Activated CD4-positive, alpha-beta T cell treated with anti-CD3 and anti-CD28 coated beads for 48 hours (primary cell): ENCODE data around the gene TTLL13.
A peak's percentile ranks its signal among the peaks of the same experiment; 100 is the strongest.
"Not testable (repeated sequence)": the region's sequence is repeated elsewhere in the genome, so short reads cannot be mapped to it uniquely, and the experiment has no call there.

Source experiments
- DNase-seq: peaks from one replicate; pipeline ENCODE4 v3.0.0-alpha.2; 2020

Gene TTLL13

DNA sequence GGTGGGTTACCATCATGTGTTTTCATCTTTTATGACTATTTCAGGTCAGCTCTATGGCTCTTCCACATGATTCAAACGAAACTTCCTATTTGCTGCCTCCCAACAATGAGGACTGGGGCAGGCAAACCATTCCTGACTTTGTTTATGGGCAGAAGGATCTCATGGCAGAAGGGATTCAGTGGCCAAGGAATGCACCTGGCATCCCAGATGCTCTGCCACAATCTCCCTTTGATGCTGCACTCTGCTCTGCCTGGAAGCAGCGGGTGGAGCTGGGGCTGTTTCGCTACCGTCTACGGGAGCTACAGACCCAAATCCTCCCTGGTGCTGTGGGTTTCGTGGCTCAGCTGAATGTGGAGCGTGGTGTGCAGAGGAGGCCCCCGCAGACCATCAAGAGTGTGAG, 8.5 kb upstream of the TTLL13 start:
- no peak for DNase-seq

DNA sequence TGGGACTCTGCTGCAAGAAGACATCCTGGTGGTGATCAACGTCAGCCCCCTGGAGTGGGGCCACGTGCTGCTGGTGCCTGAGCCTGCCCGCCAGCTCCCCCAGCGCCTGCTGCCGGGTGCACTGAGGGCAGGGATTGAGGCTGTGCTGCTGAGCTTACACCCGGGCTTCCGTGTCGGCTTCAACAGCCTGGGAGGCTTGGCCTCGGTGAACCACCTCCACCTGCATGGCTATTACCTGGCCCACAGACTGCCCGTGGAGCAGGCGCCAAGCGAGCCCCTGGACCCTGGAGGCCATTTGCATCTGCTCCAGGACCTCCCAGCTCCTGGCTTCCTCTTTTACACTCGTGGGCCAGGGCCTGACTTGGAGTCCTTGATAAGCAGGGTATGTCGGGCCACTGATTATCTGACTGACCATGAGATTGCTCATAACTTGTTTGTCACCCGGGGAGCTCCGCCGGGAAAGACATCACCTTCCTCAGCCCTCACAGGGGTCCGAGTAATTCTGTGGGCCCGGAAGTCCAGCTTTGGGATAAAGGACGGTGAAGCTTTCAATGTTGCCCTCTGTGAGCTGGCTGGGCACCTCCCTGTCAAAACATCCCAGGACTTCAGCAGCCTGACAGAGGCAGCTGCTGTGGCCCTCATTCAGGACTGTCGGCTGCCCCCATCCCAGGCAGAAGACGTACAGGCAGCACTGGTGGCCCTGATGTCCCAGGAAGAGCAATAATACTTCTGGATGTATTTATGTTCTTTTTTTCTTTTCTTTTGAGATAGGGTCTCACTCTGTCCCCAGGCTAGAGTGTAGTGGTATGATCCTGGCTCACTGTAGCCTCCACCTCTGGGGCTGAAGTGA, 7.8 kb upstream of the TTLL13 start:
- no peak for DNase-seq

DNA sequence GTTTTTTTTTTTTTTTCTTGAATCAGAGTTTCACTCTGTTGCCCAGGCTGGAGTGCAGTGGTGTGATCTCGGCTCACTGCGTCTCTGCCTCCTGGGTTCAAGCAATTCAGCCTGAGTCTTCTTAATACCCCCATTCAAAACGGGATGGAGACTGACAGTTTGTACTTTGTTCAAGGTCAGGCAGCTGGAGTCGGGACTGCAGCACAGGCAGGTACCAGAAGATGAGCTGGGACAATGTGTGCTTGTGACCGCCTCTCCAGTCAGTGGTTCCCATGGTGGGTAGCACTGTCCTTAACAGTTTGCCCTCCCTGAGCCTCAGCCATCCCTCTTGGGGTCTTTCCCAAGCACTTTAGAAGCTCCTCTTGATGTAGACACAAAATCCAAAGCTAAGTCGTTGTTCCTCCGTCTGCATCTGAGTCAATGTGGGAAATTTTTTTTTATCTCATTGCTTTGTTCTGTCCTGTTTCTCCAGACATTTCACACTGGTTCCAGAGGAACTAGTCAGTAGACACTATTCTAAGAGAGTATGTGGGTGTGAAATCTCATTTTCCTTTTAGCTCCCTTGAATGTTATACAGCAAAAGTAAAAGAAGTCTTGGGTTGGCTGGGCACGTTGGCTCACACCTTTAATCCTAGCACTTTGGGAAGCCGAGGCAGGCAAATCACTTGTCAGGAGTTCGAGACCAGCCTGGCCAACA, 5.3 kb upstream of the TTLL13 start:
- DNase-seq = no peak

DNA sequence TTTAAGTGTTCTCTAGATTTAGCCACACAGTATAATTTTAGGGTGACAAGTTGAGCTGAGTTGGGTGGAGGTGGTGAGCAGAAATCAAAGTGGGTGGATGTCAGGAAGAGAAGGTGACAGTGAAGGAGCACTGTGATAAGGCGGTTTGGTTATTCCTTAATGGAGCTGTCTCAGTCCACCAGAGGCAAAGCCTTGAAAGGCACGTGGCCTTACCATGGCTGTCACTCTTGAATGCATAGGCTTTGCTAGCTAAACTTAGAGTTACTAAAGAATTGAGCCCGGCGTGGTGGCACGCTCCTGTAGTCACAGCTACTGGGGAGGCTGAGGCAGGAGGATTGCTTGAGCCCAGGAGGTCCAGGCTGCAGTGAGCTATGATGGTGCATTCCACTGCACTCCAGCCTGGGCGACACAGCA, 560 bp upstream of the TTLL13 start:
- DNase-seq = no peak

DNA sequence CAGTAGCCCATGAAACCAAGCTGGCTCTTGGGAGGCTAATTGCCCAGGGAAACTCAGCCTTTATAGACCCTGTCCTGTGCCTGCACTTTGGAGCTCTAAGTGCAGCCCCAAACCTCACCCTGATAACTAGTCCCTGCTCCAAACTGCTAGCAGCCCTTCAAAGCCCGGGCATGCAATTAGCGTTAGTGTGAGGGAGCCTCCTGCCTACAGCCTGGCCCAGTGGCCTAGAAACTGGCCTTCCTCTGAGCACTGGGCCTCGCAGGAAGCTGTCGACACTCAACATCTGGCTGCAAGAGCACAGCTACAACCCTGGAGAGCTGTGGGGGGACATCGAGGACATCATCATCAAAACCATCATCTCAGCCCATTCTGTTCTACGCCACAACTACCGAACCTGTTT, 8.4 kb downstream of the TTLL13 start:
- DNase-seq = no peak

DNA sequence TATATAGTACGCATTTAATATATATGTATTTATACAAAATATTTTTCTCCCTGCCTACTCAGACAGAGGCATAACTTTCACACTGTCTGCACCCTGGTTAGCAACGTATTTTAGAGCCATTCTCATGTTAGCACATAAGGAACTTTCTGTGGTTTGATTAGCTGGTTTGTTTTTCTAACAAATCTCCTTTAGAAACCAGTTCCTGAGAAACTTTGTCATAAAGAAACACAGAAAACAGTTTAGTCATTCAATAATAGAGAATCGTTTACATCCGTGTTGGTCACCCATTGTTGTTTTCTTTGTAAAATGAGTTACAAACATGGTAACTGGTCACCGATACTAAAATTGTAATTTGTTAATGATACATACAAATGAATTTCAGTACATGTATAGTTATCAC, 10.2 kb downstream of the TTLL13 start:
- no peak for DNase-seq

DNA sequence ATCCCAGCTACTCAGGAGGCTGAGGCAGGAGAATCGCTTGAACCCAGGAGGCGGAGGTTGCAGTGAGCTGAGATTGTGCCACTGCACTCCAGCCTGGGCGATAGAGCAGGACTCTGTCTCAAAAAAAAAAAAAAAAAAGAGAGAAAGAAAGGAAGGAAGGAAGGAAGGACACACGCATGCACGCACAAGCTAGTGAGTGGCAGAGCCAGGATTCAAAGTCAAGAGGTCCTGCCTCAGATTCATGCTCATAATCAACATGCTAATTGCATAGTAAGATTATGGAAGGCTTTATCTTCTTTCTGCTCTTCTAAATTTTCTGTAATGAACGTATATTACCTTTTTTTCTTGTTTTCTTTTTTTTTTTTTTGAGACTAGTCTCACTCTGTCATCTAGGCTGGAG, 11.4 kb downstream of the TTLL13 start:
- DNase-seq = not testable (repeated sequence)

DNA sequence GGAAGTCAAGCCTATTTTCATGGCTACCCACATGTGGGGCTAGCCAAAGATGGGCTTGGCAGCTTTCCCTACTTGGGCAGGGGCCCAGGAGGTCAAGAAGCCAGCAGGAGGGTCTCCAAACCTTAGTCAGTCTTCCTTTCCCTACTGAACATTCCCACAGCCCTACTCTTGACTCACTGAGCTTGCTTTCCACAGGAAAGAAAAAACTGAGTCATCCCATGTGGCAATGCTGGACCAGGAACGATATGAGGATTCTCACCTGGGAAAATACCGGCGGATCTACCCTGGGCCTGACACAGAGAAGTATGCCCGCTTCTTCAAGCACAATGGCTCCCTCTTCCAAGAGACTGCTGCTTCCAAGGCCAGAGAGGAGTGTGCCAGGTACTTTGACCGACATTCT, 12.5 kb downstream of the TTLL13 start:
- no peak for DNase-seq

DNA sequence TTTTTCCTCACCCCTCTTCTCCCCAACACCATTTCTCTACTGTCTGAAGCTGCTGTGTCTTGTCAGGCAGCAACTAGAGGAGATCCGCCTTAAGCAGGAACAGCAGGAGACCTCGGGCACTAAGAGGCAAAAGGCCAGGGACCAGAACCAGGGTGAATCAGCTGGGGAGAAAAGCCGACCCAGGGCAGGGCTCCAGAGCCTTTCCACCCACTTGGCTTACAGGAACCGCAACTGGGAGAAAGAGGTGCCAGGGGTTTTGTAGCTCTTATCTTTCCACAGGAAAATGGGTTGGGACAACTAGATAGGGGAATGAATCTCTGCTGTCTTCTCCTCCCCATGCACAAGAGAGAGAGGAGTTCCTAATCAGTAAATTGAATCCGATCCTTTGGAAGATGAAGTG, 13.1 kb downstream of the TTLL13 start:
- DNase-seq = no peak

DNA sequence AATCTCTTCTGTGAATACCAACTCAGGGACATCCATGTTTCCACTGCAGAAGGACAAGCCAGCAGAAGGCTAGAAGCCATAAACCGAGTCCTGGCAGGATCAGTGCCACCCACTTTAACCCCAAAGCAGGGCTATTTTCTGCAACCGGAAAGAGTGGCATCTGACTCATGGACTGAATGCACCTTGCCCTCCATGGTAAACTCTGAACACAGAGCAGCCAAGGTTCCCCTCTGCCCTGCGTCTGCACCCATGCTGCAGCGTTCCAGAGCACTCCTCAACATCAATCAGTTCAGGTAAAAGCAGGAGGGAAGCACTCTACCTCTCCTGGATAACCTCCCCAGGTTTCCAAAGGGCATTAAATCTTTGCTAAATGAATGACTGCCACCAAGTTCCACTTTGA, 15.3 kb downstream of the TTLL13 start:
- DNase-seq = peak; percentile 51

DNA sequence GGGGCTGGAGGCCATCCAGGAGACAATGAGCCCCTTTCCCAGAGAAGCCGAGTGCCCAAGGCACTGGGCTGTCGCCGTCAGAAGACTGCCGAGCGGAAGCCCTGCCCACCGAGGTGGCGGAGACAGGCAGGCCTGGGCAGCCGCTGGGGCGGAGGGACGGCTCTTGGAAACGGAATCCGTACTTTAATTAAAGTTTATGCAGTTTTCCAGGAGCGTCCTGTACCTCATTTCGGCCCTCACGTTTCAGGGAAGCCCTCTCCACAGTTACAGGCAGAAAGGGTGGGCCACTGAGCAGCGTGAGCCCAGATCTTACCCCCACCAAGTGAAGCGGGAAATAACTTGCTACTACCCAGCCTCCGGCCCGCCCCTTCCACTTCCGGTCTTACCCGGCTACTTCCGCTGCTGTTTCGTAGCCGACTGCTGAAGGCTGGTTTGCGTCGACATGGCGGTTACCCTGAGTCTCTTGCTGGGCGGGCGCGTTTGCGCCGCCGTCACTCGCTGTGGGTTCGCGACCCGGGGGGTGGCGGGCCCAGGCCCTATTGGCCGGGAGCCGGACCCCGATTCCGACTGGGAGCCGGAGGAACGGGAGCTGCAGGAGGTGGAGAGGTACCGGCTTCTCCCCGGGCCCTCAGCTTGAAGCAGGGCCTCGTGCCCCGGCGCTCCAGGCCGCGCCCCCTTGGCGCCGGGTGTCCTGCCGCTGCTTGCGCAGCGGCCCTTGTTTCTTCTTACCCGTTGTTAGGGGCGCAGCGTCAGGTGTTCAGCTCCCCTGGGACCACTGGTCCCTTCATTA, 16.1 kb downstream of the TTLL13 start, which contains the start of gene NGRN:
Gene NGRN, plus strand, starts transcription at position 402 of the 790 bp plus-strand sequence. Its CDS starts 41 bp downstream, at position 443.
- peak; percentile 94 for DNase-seq

DNA sequence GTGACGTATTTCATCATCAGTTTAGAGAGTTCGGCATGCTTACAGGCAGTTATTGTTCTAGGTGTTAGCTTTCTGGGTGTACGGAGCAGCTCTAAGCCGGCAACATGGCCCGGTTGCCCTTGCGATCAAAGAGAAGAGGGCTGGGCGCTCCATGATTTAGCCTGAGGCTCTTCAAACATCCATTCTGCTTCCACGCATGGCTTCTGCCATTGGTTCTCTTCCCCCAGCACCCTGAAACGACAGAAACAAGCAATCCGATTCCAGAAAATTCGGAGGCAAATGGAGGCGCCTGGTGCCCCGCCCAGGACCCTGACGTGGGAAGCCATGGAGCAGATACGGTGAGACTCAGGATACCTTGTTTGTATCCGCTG, 16.7 kb downstream of the TTLL13 start:
- peak; percentile 62 for DNase-seq

DNA sequence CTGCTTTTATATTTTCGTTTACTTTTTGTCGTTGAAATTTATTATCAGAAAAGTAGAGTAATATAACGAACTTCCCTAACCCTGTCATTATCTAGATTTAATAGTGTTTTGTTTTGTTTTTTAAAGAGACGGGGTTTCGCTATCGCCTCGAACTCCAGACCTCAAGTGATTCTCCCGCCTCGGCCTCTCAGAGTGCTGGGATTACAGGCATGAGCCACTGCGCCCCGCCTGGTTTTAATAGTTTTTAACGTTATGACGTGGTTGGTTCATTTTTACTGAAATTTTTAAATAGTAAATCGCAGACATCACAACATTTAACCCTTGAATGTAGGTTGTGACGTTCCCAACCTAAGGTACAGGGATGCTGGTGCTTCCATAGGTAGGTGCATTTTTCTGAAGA, 17.1 kb downstream of the TTLL13 start:
- DNase-seq = peak; percentile 48

DNA sequence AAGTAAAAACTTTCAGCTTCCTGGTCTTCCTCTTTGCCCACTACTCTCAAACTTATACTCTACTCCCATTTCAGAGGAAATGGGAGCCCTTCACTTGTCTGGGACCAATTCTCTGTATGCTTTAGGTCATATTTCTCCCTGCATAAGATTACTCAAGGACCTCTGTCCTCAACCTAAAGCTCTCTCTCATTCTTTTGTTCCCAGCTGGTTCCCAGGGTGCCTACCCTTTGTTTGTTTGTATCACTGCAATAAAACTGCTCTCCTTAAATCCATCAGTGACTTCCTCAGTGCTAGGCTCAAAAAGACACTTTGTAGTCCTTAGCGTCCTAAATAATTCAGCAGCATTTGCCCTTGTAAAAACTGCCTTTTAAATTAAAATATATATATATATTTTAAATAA, 19.1 kb downstream of the TTLL13 start:
- DNase-seq = no peak

DNA sequence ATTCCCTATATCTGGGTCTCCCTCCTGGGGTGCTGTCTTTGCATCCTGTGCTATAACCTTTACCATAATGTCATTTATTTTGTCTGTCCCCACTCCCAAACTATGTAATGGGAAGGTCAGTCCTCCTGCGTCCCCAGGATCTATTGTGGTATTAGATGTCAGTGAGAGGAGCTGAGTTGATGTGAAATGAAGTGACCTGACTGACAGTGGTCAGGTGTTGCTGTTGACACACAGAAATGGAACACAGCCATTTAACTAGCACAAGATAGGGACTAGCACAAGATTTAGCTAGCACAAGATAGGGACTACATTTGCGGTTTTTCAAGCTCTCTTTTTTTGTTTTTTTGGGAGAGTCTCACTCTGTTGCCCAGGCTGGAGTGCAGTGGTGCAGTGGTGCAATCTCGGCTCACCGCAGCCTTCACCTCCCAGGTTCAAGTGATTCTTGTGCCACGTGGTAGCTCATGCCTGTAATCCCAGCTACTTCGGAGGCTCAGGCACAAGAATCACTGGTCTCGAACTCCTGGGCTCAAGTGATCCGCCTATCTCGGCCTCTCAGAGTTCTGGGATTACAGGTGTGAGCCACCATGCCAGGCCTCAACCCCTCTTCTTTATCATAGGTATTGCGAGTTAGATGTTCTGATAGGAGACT, 21.3 kb downstream of the TTLL13 start:
- DNase-seq = no peak

DNA sequence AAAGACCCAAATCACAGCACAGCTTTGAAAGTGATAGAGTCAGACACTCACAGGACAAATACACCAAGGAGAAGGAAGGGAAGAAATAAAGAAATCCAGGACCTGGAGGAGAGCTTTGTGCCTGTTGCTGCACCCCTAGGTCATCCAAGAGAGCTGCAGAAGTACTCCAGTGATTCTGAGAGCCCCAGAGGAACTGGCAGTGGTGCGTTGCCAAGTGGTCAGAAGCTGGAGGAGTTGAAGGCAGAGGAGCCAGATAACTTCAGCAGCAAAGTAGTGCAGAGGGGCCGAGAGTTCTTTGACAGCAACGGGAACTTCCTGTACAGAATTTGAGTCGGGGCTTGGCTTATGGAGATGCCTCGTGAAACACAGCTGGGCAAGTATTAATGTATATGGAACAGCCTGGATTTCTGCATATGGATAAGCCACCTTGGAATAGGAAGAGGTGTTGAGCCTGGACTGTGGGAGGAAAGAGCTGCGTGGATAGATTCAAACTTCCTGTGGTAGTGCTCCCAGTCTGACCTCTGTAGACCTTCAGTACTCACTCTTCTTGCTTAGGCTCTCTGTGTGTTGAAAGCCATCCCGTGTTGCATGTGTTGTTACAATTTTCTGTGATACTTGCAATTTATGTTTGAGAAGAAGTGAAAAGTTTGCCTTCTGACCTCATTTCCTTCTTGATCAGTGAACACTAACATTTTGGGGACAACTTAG, 22.3 kb downstream of the TTLL13 start:
- DNase-seq = no peak

DNA sequence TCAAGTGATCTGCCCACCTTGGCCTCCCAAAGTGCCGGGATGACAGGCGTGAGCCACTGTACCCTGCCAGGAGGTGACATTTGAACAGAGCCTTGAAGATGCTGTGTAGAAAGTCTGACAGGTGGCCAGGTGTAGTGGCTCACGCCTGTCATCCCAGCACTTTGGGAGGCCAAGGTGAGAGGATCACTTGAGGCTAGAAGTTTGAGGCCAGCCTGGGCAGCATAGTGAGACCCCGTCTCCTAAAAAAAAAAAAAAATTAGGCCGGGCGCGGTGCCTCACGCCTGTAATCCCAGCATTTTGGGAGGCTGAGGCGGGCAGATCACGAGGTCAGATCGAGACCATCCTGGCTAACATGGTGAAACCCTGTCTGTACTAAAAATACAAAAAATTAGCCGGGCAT, 29.1 kb downstream of the TTLL13 start:
- not testable (repeated sequence) for DNase-seq

DNA sequence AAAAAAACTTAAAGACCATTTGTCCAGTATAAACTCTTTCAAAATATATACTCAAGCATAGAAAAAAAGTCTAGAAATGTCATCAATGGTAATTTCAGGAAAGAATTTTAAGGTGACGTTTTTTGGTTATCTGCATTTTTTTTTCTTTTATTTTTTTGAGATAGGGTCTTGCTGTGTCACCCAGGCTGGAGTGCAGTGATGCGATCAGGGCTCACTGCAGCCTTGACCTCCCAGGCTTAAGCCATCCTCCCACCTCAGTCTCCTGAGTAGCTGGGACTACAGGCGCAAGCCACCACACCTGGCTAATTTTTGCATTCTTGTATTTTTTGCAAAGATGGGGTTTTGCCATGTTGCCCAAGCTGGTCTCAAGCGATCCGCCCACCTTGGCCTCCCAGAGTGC, 31.4 kb downstream of the TTLL13 start:
- DNase-seq = not testable (repeated sequence)

DNA sequence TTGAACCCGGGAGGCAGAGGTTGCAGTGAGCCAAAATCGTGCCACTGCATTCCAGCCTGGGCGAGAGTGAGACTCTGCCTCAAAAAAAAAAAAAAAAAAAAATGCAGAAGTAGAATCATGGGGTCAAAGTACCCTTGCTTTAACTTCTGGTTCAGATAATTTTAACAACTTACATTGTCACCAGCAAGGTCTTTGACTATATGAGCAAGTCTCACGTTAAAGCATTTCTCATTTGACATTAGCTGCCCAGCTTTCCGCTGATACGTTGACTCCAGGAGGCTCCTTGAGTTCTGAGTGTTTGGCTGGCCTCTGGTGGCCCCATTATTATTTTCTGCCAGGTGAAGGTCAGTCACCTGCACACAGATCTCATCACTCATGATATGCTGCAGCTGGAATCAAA, 32.3 kb downstream of the TTLL13 start:
- DNase-seq = not testable (repeated sequence)

DNA sequence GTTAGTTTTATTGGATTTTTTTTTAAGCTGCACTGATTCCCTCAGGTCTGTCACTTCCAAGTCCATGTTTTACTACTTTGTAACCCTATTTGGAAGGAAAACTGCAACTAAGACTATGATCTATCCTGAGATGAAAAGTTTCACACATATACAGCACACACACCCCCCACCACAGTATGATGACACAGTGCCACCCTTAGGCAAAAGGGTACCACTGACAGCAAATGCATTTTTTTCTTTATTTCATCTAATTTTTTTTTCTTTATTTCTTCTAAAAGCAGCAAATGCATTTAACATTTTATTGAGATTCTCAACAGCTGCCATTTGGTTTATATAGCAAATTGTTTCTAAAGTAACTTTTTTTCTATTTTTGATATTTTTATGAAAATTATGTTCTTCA, 37.3 kb downstream of the TTLL13 start:
- DNase-seq = peak; percentile 40

DNA sequence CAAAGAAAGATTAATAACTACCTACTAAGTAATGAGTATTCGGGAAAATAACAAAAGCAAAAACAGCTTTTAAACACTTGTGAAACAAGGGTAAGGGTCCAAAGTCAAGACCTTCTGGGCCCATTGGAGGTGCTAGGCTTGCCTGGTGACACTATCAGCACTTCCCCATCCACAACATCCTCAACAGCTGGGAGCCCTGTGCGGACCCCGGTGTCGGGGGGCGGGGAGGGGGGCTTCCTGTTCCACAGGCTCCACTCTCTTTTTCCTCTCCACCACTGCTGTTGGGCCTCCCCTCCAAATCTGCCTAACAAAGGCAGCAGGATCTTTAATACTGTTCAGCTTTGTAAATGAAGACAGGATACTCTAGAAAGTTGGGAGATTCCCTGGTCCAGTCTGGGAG, 37.7 kb downstream of the TTLL13 start:
- no peak for DNase-seq

DNA sequence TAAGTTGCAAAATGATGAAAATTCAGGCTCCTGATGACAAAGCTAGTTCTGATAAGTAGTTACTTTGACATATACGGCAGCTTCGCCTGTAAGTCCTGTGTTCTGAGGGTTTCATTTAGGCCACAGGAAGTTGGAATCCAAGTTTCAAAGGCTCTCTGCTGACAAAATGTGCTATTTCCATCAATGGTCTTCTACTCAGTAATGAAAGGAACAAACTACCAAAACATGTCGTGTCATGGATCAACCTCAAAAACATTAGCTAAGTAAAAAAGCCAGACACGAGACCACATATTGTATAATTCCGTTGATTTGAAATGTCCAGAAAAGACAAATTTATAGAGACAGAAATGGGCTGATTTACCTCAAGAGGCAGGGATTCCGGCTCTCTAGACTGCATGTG, 38.6 kb downstream of the TTLL13 start:
- DNase-seq = no peak
